Karpas-422 (cell line): ENCODE data around the gene CUEDC2. TPM values are rescaled to one million over a fixed set of nuclear protein-coding genes. Genes with fewer than 3 reads are reported as not detected.

Experiments
- DNase-seq: peaks from one replicate; pipeline ENCODE4 v3.0.0-alpha.2; 2015
- H2AFZ ChIP-seq: fragments of 200-600 bp; sonication (generic); 2 replicates; pipeline ENCODE4 v1.6.1; 2014; ENCODE audit warnings: antibody characterized with exemption, low read length, mixed read lengths
- H3K27ac ChIP-seq: fragments of 200-600 bp; sonication (generic); 2 replicates; pipeline ENCODE4 v1.5.1; 2014; ENCODE audit warnings: mild to moderate bottlenecking, low read length, moderate library complexity
- H3K27me3 ChIP-seq: fragments of 200-600 bp; sonication (generic); 2 replicates; pipeline ENCODE4 v1.6.1; 2014; ENCODE audit warnings: low read length, mixed read lengths
- H3K36me3 ChIP-seq: fragments of 200-600 bp; sonication (generic); 2 replicates; pipeline ENCODE4 v1.6.1; 2014; ENCODE audit warnings: low read length, mixed read lengths; ENCODE audit not compliant: insufficient read depth
- H3K4me1 ChIP-seq: fragments of 200-600 bp; sonication (generic); 2 replicates; pipeline ENCODE4 v1.6.1; 2014; ENCODE audit warnings: mild to moderate bottlenecking, low read length, mixed read lengths
- H3K4me2 ChIP-seq: fragments of 200-600 bp; sonication (generic); 2 replicates; pipeline ENCODE4 v1.6.1; 2014; ENCODE audit warnings: low read length, low read depth, mild to moderate bottlenecking; ENCODE audit not compliant: poor library complexity, severe bottlenecking
- H3K4me3 ChIP-seq: fragments of 200-600 bp; sonication (generic); 2 replicates; pipeline ENCODE4 v1.5.1; 2014; ENCODE audit warnings: mild to moderate bottlenecking, antibody characterized with exemption, low read length, mixed read lengths
- H3K79me2 ChIP-seq: fragments of 200-600 bp; sonication (generic); 2 replicates; pipeline ENCODE4 v1.6.1; 2014; ENCODE audit warnings: mild to moderate bottlenecking, low read length, mixed read lengths
- H3K9ac ChIP-seq: fragments of 200-600 bp; sonication (generic); 2 replicates; pipeline ENCODE4 v1.6.0; 2014; ENCODE audit warnings: low read length
- H3K9me2 ChIP-seq: fragments of 200-600 bp; sonication (generic), shearing (Covaris generic); replicated peaks from 2 replicates; pipeline ENCODE4 v1.6.0; 2014; ENCODE audit warnings: mild to moderate bottlenecking, low read length, moderate library complexity; ENCODE audit not compliant: insufficient read depth
- H3K9me3 ChIP-seq: fragments of 300-700, 200-600 bp; sonication (generic); 2 replicates; pipeline ENCODE4 v1.6.1; 2014; ENCODE audit warnings: low read length, mixed read lengths
- H4K20me1 ChIP-seq: fragments of 200-600 bp; sonication (generic); 2 replicates; pipeline ENCODE4 v1.6.1; 2014; ENCODE audit warnings: mild to moderate bottlenecking, antibody characterized with exemption, low read length, low read depth; ENCODE audit not compliant: insufficient read depth
- total RNA-seq: library from RNA; depleted of rRNA; stranded (reverse); fragments of >200 nt; shearing (Covaris generic); gene quantifications from 2 replicates; pipeline ENCODE4 v1.2.3, GENCODE V29; 2014; ENCODE audit warnings: low replicate concordance

Gene CUEDC2
- total RNA-seq, 1 experiment from 2014 or later = 27.1 TPM

DNA sequence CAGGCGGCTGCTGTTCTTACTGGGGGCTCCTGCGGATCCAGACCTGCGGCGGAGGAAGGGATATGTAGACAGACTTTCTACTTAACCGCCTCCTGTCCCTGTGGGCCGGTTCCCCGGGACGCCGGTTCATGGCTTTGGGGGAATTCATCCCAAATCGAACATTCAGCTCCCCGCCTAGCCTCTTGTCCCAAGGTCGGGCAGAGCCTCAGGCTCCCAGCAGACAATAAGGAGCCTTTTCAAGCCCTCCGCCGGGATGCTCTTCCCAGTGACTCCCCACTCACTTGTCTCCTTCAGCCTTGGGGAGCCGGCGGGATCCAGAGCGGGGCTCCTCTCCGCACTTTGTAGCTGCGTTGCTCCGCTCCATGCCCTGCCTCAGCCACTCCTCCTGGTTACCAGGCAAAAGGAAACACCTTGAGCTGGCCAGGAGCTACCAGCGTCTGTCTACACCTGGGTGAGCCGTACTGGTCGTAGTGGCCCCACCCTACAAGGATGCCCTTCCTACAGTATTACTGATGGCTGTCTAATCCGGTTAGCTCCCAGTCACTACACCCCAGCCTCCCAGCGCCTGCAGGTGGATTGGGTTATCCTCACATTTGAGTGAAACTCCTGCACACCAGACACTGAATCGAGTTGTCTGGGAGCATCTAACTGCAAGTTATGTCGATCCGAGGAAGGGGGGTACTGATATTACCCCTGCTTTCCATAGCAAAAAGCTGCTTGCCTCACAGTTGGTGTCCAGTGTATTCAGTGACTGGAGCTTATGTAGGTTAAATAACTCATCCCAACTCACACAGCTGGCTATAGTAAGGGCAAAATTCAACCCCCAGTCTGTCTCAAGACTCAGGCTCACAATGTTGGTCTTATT lies 19.0 kb upstream of the CUEDC2 start, which contains the start of gene C10orf95:
Gene C10orf95, minus strand, starts transcription at position 439 of the 865 bp plus-strand sequence. CDS start 450 bp downstream, outside the sequence.
- H3K4me3 ChIP-seq = peak within 1 kb of the TSS; percentile 85
- H3K9me2 ChIP-seq = no peaks in the 10 kb centered on the region
- H3K27me3 ChIP-seq = no peaks in the 10 kb centered on the region
- no peaks in the 10 kb centered on the region for H3K9me3 ChIP-seq
- H3K4me2 ChIP-seq = peak within 1 kb of the TSS; percentile 79
- no peak within 1 kb of the TSS for H2AFZ ChIP-seq
- peak within 1 kb of the TSS; percentile 90 for H3K9ac ChIP-seq
- no peaks in the 10 kb centered on the region for H3K36me3 ChIP-seq
- no peak for DNase-seq
- peak within 1 kb of the TSS; percentile 62 for H3K27ac ChIP-seq
- peaks cover 15% of the 10 kb centered on the region for H3K79me2 ChIP-seq
- H4K20me1 ChIP-seq = no peaks in the 10 kb centered on the region
- H3K4me1 ChIP-seq = peaks cover 44% of the 10 kb centered on the region

DNA sequence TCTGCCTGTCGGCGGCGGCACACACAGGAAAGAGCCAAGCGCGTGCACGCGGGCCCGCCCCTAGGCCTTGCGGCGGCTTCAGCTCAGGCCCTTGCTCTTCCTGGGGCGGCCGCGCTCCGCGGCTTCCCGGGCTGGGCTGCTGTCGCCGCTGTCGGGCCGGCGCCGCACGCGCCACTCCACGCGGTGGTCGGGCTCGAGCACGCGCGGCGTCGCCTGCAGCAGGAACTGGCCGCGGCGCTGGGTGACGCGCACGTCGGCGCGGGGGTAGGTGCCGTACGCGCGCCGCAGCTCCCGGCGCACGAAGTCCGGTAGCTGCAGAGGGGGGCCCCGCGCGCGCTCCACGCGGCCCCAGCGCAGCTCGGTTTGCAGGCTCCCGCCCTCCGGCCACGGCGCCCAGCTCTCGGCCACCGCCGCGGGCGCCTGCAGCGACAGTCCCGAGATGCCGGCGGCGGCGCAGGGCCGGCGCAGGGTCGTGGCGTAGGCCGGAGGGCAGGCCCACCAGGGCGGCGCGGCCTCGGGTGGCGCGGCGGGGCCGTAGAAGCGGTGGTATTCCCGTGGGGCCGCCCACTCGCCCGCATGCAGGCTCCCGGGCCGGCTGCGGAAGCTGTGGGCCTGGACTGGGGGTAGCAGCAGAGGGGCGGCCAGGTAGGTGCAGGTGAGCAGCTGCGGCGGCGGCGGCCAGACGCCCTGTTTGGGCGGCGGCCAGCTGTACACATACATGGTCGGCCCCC lies 18.2 kb upstream of the CUEDC2 start:
- H4K20me1 ChIP-seq = no peaks in the 10 kb centered on the region

DNA sequence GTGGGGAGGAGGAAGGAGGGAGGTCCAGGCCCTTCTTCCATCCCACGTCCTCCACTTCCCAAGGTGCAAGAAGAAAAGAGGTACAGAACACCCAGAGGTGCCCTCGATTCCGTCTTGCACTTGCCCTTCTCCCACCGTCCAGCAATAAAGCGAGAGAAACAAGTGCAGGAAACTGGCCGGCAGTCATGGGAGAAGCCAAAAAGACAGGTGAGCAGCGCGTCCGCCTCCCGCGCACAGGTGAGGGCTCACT lies 17.7 kb upstream of the CUEDC2 start:
- H3K36me3 ChIP-seq = no peaks in the 10 kb centered on the region
- peak overlapping the region; percentile 85 for H3K4me3 ChIP-seq
- no peaks in the 10 kb centered on the region for H3K9me2 ChIP-seq
- peak overlapping the region; percentile 74 for H3K27ac ChIP-seq
- peak overlapping the region; percentile 90 for H3K9ac ChIP-seq
- H4K20me1 ChIP-seq = no peaks in the 10 kb centered on the region
- H3K27me3 ChIP-seq = no peaks in the 10 kb centered on the region
- H3K9me3 ChIP-seq = no peaks in the 10 kb centered on the region
- H3K4me2 ChIP-seq = peak overlapping the region; percentile 79
- peak overlapping the region; percentile 28; the same call in 1 of the 2 replicates for H2AFZ ChIP-seq
- H3K4me1 ChIP-seq = peaks cover 40% of the 10 kb centered on the region
- H3K79me2 ChIP-seq = peaks cover 15% of the 10 kb centered on the region
- DNase-seq = no peak

More for the DNA sequence above, 18.2 kb upstream of the CUEDC2 start:
- Histone ChIP-seq H3K36me3 (no peaks in the 10 kb centered on the region), H2AFZ (no peak overlapping the region; the same call in 1 of the 2 replicates), H3K9me2 (no peaks in the 10 kb centered on the region), H3K79me2 (peaks cover 15% of the 10 kb centered on the region), H3K9me3 (no peaks in the 10 kb centered on the region), H3K4me2 (peak overlapping the region; percentile 79), H3K27me3 (no peaks in the 10 kb centered on the region), H3K4me1 (peaks cover 44% of the 10 kb centered on the region), H3K9ac (peak overlapping the region; percentile 90), H3K4me3 (peak overlapping the region; percentile 85), H3K27ac (peak overlapping the region; percentile 74)
- DNase-seq = peak; percentile 92

GRCh38 chr10:102449321-102450123 lies 17.1 kb upstream of the CUEDC2 start:
- Histone ChIP-seq H4K20me1 (no peaks in the 10 kb centered on the region), H3K27me3 (no peaks in the 10 kb centered on the region), H3K27ac (peak overlapping the region; percentile 74), H3K9me3 (no peaks in the 10 kb centered on the region), H3K4me1 (peaks cover 35% of the 10 kb centered on the region), H3K9me2 (no peaks in the 10 kb centered on the region), H3K4me2 (peak overlapping the region; percentile 79), H3K9ac (peak overlapping the region; percentile 90), H2AFZ (peak overlapping the region; percentile 28; the same call in 1 of the 2 replicates), H3K36me3 (no peaks in the 10 kb centered on the region), H3K79me2 (peaks cover 15% of the 10 kb centered on the region), H3K4me3 (peak overlapping the region; percentile 85)
- peak; percentile 91 for DNase-seq

DNA sequence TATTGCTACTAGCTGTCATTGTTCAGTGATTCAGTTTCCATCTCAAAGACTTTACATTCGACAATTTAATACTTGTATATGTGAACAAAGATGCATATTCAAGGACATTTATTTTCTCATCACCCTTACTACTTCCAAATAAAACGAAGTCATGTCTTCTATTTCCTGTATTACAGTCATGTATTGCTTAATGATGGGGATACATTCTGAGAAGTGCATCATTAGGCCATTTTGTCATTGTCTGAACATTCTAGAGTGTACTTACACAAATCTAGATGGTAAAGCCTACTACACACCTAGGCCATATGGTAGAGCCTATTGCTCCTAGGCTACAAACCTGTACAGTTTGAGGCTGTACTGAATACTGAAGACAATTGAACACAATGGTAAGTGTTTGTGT lies 12.5 kb upstream of the CUEDC2 start:
- DNase-seq = no peak
- no peak overlapping the region for H3K9ac ChIP-seq
- H3K9me2 ChIP-seq = no peaks in the 10 kb centered on the region
- H3K27ac ChIP-seq = no peak overlapping the region
- no peak overlapping the region for H3K4me3 ChIP-seq
- no peaks in the 10 kb centered on the region for H3K27me3 ChIP-seq
- H2AFZ ChIP-seq = no peak overlapping the region
- no peaks in the 10 kb centered on the region for H3K9me3 ChIP-seq
- H3K4me1 ChIP-seq = peaks cover 7% of the 10 kb centered on the region
- H3K4me2 ChIP-seq = no peak overlapping the region
- H4K20me1 ChIP-seq = no peaks in the 10 kb centered on the region
- H3K79me2 ChIP-seq = peaks cover under 1% of the 10 kb centered on the region; the same call in 1 of the 2 replicates
- H3K36me3 ChIP-seq = no peaks in the 10 kb centered on the region

GRCh38 chr10:102438374-102438773 lies 6.0 kb upstream of the CUEDC2 start:
- Histone ChIP-seq H4K20me1 (no peaks in the 10 kb centered on the region), H3K4me3 (no peak overlapping the region), H3K36me3 (no peaks in the 10 kb centered on the region), H3K9me3 (no peaks in the 10 kb centered on the region), H3K9ac (no peak overlapping the region), H3K4me2 (no peak overlapping the region), H2AFZ (no peak overlapping the region), H3K4me1 (0 out of 2 replicates have a peak, but pooled peaks cover 3% of the 10 kb centered on the region), H3K79me2 (no peaks in the 10 kb centered on the region), H3K27me3 (no peaks in the 10 kb centered on the region), H3K9me2 (no peaks in the 10 kb centered on the region), H3K27ac (no peak overlapping the region)
- no peak for DNase-seq

GRCh38 chr10:102437515-102437914 lies 5.1 kb upstream of the CUEDC2 start:
- Histone ChIP-seq H4K20me1 (no peaks in the 10 kb centered on the region), H3K4me1 (0 out of 2 replicates have a peak, but pooled peaks cover 3% of the 10 kb centered on the region), H3K4me2 (no peak overlapping the region), H3K9ac (no peak overlapping the region), H2AFZ (no peak overlapping the region), H3K9me2 (no peaks in the 10 kb centered on the region), H3K9me3 (no peaks in the 10 kb centered on the region), H3K4me3 (no peak overlapping the region), H3K27me3 (no peaks in the 10 kb centered on the region), H3K27ac (no peak overlapping the region), H3K36me3 (no peaks in the 10 kb centered on the region), H3K79me2 (no peaks in the 10 kb centered on the region)
- no peak for DNase-seq
